A673 (cell line): ENCODE data around the gene CASP7.

Experiments used
- EZH2 ChIP-seq: fragments of 200-600 bp; sonication (generic); IDR thresholded peaks from 2 replicates; pipeline ENCODE4 v1.6.1; 2017; ENCODE audit warnings: borderline replicate concordance, low read depth, mild to moderate bottlenecking, mixed read lengths, antibody characterized with exemption, low read length; ENCODE audit not compliant: poor library complexity, severe bottlenecking
- TF ChIP-seq, protein P1 (sequence below): fragments of 300-800, 200-600 bp; sonication (generic); conservative IDR thresholded peaks from 2 replicates; pipeline ENCODE4 v1.5.1; 2017; ENCODE audit warnings: low read depth, mild to moderate bottlenecking, antibody characterized with exemption, low read length, moderate library complexity, mixed read lengths

DNA sequence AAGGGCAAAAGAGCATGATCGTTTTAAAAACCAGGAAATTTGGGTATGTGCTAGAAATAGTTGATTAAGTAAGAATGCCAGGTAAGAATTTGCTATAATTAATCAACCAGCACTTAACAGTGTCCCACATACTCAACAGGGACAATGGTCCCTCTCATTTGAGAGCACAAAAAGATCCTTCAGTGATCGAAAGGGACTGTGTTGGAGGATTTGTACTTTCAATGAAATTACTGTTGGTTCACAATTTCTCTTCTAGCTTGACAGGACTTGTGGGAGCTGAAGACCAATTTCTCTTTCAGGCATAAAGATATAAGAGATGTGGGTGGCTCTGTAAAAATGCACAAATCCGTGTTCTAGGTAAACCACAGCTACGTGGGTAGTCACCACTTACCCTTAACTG is 59.3 kb downstream of the CASP7 start:
- TF ChIP-seq, protein P1, sequence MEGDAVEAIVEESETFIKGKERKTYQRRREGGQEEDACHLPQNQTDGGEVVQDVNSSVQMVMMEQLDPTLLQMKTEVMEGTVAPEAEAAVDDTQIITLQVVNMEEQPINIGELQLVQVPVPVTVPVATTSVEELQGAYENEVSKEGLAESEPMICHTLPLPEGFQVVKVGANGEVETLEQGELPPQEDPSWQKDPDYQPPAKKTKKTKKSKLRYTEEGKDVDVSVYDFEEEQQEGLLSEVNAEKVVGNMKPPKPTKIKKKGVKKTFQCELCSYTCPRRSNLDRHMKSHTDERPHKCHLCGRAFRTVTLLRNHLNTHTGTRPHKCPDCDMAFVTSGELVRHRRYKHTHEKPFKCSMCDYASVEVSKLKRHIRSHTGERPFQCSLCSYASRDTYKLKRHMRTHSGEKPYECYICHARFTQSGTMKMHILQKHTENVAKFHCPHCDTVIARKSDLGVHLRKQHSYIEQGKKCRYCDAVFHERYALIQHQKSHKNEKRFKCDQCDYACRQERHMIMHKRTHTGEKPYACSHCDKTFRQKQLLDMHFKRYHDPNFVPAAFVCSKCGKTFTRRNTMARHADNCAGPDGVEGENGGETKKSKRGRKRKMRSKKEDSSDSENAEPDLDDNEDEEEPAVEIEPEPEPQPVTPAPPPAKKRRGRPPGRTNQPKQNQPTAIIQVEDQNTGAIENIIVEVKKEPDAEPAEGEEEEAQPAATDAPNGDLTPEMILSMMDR = no peak
- TF ChIP-seq EZH2 = no peak
